Common myeloid progenitor, CD34-positive (primary cell): ENCODE results near the gene NODAL.

Source experiments
- CTCF ChIA-PET: fragments of 350-600 bp; sonication (Branson Sonifier 250); formaldehyde crosslinking; loops from one replicate; lab custom pipeline; 2021; ENCODE audit warnings: antibody characterized with exemption; lab: Charles Lee
- POLR2A ChIA-PET: fragments of 350-600 bp; sonication (Branson Sonifier 250); formaldehyde crosslinking; loops from one replicate; lab custom pipeline; 2021; ENCODE audit warnings: antibody characterized with exemption; lab: Charles Lee
- DNase-seq, 3 donors: peaks; one replicate each; pipeline versions ENCODE4 v3.0.0 to v3.0.0-alpha.2; 2013
- H3K27ac ChIP-seq, 2 experiments: 1 replicate in 1 of 2; 2 replicates in 1 of 2; pipeline ENCODE4 v1.7.0; 2013; ENCODE audit warnings: inconsistent platforms in 2 of 2, low read length in 2 of 2, mild to moderate bottlenecking in 2 of 2, low read depth in 1 of 2, moderate library complexity in 1 of 2; ENCODE audit not compliant: severe bottlenecking in 2 of 2, insufficient read depth in 1 of 2, poor library complexity in 1 of 2
- H3K27me3 ChIP-seq, 5 experiments: replicated peaks in 2 of 5; 1 replicate in 3 of 5; 2 replicates in 2 of 5; pipeline versions ENCODE4 v1.6.1 to v1.7.0; 2013; ENCODE audit warnings: low read length in 4 of 5, mild to moderate bottlenecking in 2 of 5, moderate library complexity in 2 of 5, inconsistent platforms in 1 of 5; ENCODE audit not compliant: insufficient read depth in 5 of 5, control insufficient read depth in 4 of 5
- H3K36me3 ChIP-seq, 4 experiments: 1 replicate in 2 of 4; 2 replicates in 2 of 4; pipeline versions ENCODE4 v1.6.1 to v1.7.0; 2013; ENCODE audit warnings: low read length in 3 of 4, control low read depth in 1 of 4, mild to moderate bottlenecking in 1 of 4; ENCODE audit not compliant: control insufficient read depth in 4 of 4, insufficient read depth in 4 of 4
- H3K4me1 ChIP-seq, 4 experiments: 1 replicate in 3 of 4; 2 replicates in 1 of 4; pipeline versions ENCODE4 v1.6.1 to v1.7.1; 2013; ENCODE audit warnings: low read length in 3 of 4, mild to moderate bottlenecking in 3 of 4, control low read depth in 1 of 4, inconsistent platforms in 1 of 4, moderate library complexity in 1 of 4; ENCODE audit not compliant: control insufficient read depth in 4 of 4, insufficient read depth in 4 of 4; ENCODE audit errors: control extremely low read depth in 1 of 4
- H3K4me3 ChIP-seq, 7 experiments: 1 replicate in 4 of 7; 2 replicates in 3 of 7; pipeline versions ENCODE4 v1.5.1 to v1.7.0; 2013; ENCODE audit warnings: mild to moderate bottlenecking in 7 of 7, low read length in 6 of 7, moderate library complexity in 6 of 7, inconsistent platforms in 2 of 7, low read depth in 2 of 7, control low read depth in 1 of 7; ENCODE audit not compliant: insufficient read depth in 4 of 7, control insufficient read depth in 1 of 7; ENCODE audit errors: extremely low read depth in 1 of 7
- H3K9me3 ChIP-seq, 5 experiments: 1 replicate in 4 of 5; 2 replicates in 1 of 5; pipeline versions ENCODE4 v1.6.1 to v1.7.1; 2013; ENCODE audit warnings: low read length in 4 of 5, mild to moderate bottlenecking in 2 of 5, inconsistent platforms in 1 of 5, low read depth in 1 of 5, moderate library complexity in 1 of 5; ENCODE audit not compliant: control insufficient read depth in 4 of 5, insufficient read depth in 2 of 5; ENCODE audit errors: control extremely low read depth in 1 of 5
- WGBS: methylation state at CpG from one replicate; pipeline ENCODE4 v1.1.5; 2013; ENCODE audit not compliant: insufficient coverage; 5-methylcytosine and 5-hydroxymethylcytosine counted together

Gene NODAL

GRCh38 chr10:70433581-70434280 is 7.8 kb downstream of the NODAL start:
- Histone ChIP-seq H3K27me3 (peaks cover 0 to 13% (median 10%) of the 10 kb centered on the region in 5 experiments), H3K4me3 (no peak overlapping the region), H3K36me3 (peaks cover 0 to 14% (median 5%) of the 10 kb centered on the region in 4 experiments), H3K9me3 (no peaks in the 10 kb centered on the region), H3K4me1 (peaks cover 0 to 15% (median 6%) of the 10 kb centered on the region in 4 experiments), H3K27ac (no peak overlapping the region)
- ChIA-PET CTCF (interaction anchor here (1.6 kb wide), 2 partner anchors 27 to 29 kb away, joined by 4 read pairs; partner anchors contain the start of gene EIF4EBP2), POLR2A (no interaction called here)
- WGBS, result 98% methylated on average over 7 of the region's 9 CpGs
- DNase-seq, result no peak

- no peak overlapping the region for H3K27ac ChIP-seq
- DNase-seq, result peak in 2 of 3 donors; percentile 8 to 10
- peak overlapping the region in 2 of 7 experiments; percentile 4 to 45 for H3K4me3 ChIP-seq
- 22% methylated on average over 4 of the region's 6 CpGs for WGBS
- H3K9me3 ChIP-seq, result no peaks in the 10 kb centered on the region
- ChIA-PET POLR2A (interaction anchor here (1.0 kb wide), 1 partner anchor 21 kb away, joined by 3 read pairs; no protein-coding TSS in a partner anchor), CTCF (interaction anchor here (0.8 to 1.6 kb wide), 4 partner anchors 18 to 69 kb away, joined by 3 to 4 read pairs (median 4); no protein-coding TSS in a partner anchor)
- peaks cover 0 to 15% (median 6%) of the 10 kb centered on the region in 4 experiments for H3K4me1 ChIP-seq
- H3K27me3 ChIP-seq, result peaks cover 0 to 8% (median 3%) of the 10 kb centered on the region in 5 experiments
- peaks cover 0 to 23% (median 8%) of the 10 kb centered on the region in 4 experiments for H3K36me3 ChIP-seq
These were observed 8.8 kb downstream of the NODAL start for GRCh38 chr10:70432561-70433263.

GRCh38 chr10:70432101-70432500 is 9.4 kb downstream of the NODAL start:
- H3K27ac ChIP-seq, result no peak overlapping the region
- H3K27me3 ChIP-seq, result peaks cover 0 to 5% (median 0%) of the 10 kb centered on the region in 5 experiments
- DNase-seq, result no peak
- ChIA-PET CTCF (interaction anchor here (0.8 to 1.7 kb wide), 8 partner anchors 8 to 68 kb away, joined by 3 to 5 read pairs (median 4); no protein-coding TSS in a partner anchor), POLR2A (interaction anchor here (1.0 kb wide), 1 partner anchor 21 kb away, joined by 3 read pairs; no protein-coding TSS in a partner anchor)
- 100% methylated on average over 3 of the region's 4 CpGs for WGBS
- H3K36me3 ChIP-seq, result peaks cover 0 to 29% (median 11%) of the 10 kb centered on the region in 4 experiments
- H3K4me3 ChIP-seq, result no peak overlapping the region
- H3K9me3 ChIP-seq, result no peaks in the 10 kb centered on the region
- peaks cover 0 to 15% (median 6%) of the 10 kb centered on the region in 4 experiments for H3K4me1 ChIP-seq

- no peak for DNase-seq
- WGBS, result 81% methylated on average over 6 of the region's 6 CpGs
- H3K36me3 ChIP-seq, result peaks cover 0 to 42% (median 19%) of the 10 kb centered on the region in 4 experiments
- peaks cover 0 to 15% (median 6%) of the 10 kb centered on the region in 4 experiments for H3K4me1 ChIP-seq
- CTCF ChIA-PET, result interaction anchor here (0.7 to 1.7 kb wide), 11 partner anchors 7 to 92 kb away, joined by 3 to 5 read pairs (median 4); no protein-coding TSS in a partner anchor
- H3K27me3 ChIP-seq, result no peaks in the 10 kb centered on the region
- no peak overlapping the region for H3K27ac ChIP-seq
- H3K9me3 ChIP-seq, result no peaks in the 10 kb centered on the region
- POLR2A ChIA-PET, result no interaction called here
- H3K4me3 ChIP-seq, result no peak overlapping the region
These were observed 10.7 kb downstream of the NODAL start for GRCh38 chr10:70430493-70431445.

GRCh38 chr10:70426823-70427222 is 14.7 kb downstream of the NODAL start:
- Histone ChIP-seq H3K4me1 (peaks cover 0 to 1% (median 0%) of the 10 kb centered on the region in 4 experiments), H3K27me3 (no peaks in the 10 kb centered on the region), H3K4me3 (no peak overlapping the region), H3K36me3 (peaks cover 18 to 78% (median 43%) of the 10 kb centered on the region in 4 experiments), H3K27ac (no peak overlapping the region), H3K9me3 (no peaks in the 10 kb centered on the region)
- ChIA-PET CTCF (interaction anchor here (1.0 to 1.9 kb wide), 4 partner anchors 10 to 205 kb away, joined by 3 to 6 read pairs (median 4); no protein-coding TSS in a partner anchor), POLR2A (interaction anchor here (0.6 kb wide), 1 partner anchor 27 kb away, joined by 3 read pairs; no protein-coding TSS in a partner anchor)
- no peak for DNase-seq
- WGBS, result 100% methylated on average over 3 of the region's 3 CpGs

GRCh38 chr10:70425096-70425495 is 16.4 kb downstream of the NODAL start:
- WGBS, result 98% methylated on average over 3 of the region's 3 CpGs
- POLR2A ChIA-PET, result interaction anchor here (1.8 kb wide), 1 partner anchor 19 kb away, joined by 3 read pairs; no protein-coding TSS in a partner anchor
- Histone ChIP-seq H3K36me3 (peaks cover 21 to 86% (median 51%) of the 10 kb centered on the region in 4 experiments), H3K9me3 (no peaks in the 10 kb centered on the region), H3K27ac (no peak overlapping the region), H3K4me1 (no peaks in the 10 kb centered on the region), H3K27me3 (no peaks in the 10 kb centered on the region), H3K4me3 (no peak overlapping the region)
- DNase-seq, result no peak
- CTCF ChIA-PET, result interaction anchor here (0.6 to 1.8 kb wide), 4 partner anchors 11 to 22 kb away, joined by 3 to 4 read pairs (median 4); no protein-coding TSS in a partner anchor
